Neural progenitor cell (in vitro differentiated cells): ENCODE measurements around the gene HRK. TPM values are rescaled to one million over a fixed set of nuclear protein-coding genes. Genes with fewer than 3 reads are reported as not detected.

Source experiments
- DNase-seq: peaks from one replicate; pipeline ENCODE4 v3.0.0-alpha.2; 2016; ENCODE audit warnings: low spot score
- H2AFZ ChIP-seq: fragments of 200-600 bp; sonication (generic); replicated peaks from 2 replicates; pipeline ENCODE4 v1.6.1; 2016; ENCODE audit warnings: antibody characterized with exemption
- H3F3A ChIP-seq: fragments of 200-600 bp; sonication (generic); 2 replicates; pipeline ENCODE4 v1.6.1; 2016; ENCODE audit warnings: antibody characterized with exemption, low read depth
- H3K27ac ChIP-seq: fragments of 200-600 bp; sonication (generic); 2 replicates; pipeline ENCODE4 v1.5.1; 2016; ENCODE audit warnings: mild to moderate bottlenecking
- H3K27me3 ChIP-seq: fragments of 200-600 bp; sonication (generic); 2 replicates; pipeline ENCODE4 v1.6.1; 2016; ENCODE audit warnings: mild to moderate bottlenecking, moderate library complexity
- H3K36me3 ChIP-seq: fragments of 200-600 bp; sonication (generic); 2 replicates; pipeline ENCODE4 v1.5.1; 2016
- H3K4me1 ChIP-seq: fragments of 200-600 bp; sonication (generic); 2 replicates; pipeline ENCODE4 v1.6.1; 2016; ENCODE audit warnings: mixed run types
- H3K4me2 ChIP-seq: fragments of 200-600 bp; sonication (generic); 2 replicates; pipeline ENCODE4 v1.6.1; 2016
- H3K4me3 ChIP-seq: fragments of 200-600 bp; sonication (generic); 2 replicates; pipeline ENCODE4 v1.5.1; 2016
- H3K79me2 ChIP-seq: fragments of 200-600 bp; sonication (generic); 2 replicates; pipeline ENCODE4 v1.6.1; 2016; ENCODE audit warnings: low read depth
- H3K9ac ChIP-seq: fragments of 200-600 bp; sonication (generic); 2 replicates; pipeline ENCODE4 v1.6.1; 2016
- H3K9me3 ChIP-seq: fragments of 200-600 bp; sonication (generic); 2 replicates; pipeline ENCODE4 v1.5.1; 2016; ENCODE audit warnings: low read depth
- H4K20me1 ChIP-seq: fragments of 200-600 bp; sonication (generic); 2 replicates; pipeline ENCODE4 v1.6.1; 2016; ENCODE audit warnings: low read depth
- H3K27ac Mint-ChIP-seq: 3 replicates; pipeline ENCODE4 v1.8.0; 2021; ENCODE audit warnings: mixed read lengths
- H3K27me3 Mint-ChIP-seq: 2 replicates; pipeline ENCODE4 v1.8.0; 2022; ENCODE audit warnings: low read depth, mild to moderate bottlenecking, inconsistent platforms, moderate library complexity, mixed read lengths; ENCODE audit not compliant: insufficient read depth
- H3K36me3 Mint-ChIP-seq: 3 replicates; pipeline ENCODE4 v1.8.0; 2021; ENCODE audit warnings: mixed read lengths
- H3K4me1 Mint-ChIP-seq: 3 replicates; pipeline ENCODE4 v1.8.0; 2021; ENCODE audit warnings: mixed read lengths
- H3K4me3 Mint-ChIP-seq: 3 replicates; pipeline ENCODE4 v1.8.0; 2021; ENCODE audit warnings: mild to moderate bottlenecking, moderate library complexity, mixed read lengths
- H3K9me3 Mint-ChIP-seq: 3 replicates; pipeline ENCODE4 v1.8.0; 2020; ENCODE audit warnings: mixed read lengths
- CTCF ChIP-seq: fragments of 200-600 bp; sonication (generic); IDR thresholded peaks from 2 replicates; pipeline ENCODE4 v1.5.1; 2017; ENCODE audit warnings: antibody characterized with exemption, mild to moderate bottlenecking
- EZH2 ChIP-seq: fragments of 200-600 bp; sonication (generic); IDR thresholded peaks from 2 replicates; pipeline ENCODE4 v1.6.1; 2017; ENCODE audit warnings: antibody characterized with exemption, mild to moderate bottlenecking, moderate library complexity
- EZH2phosphoT487 ChIP-seq: fragments of 200-600 bp; sonication (generic); IDR thresholded peaks from 2 replicates; pipeline ENCODE4 v1.6.1; 2017; ENCODE audit warnings: antibody characterized with exemption
- total RNA-seq: library from RNA; depleted of rRNA; stranded (reverse); fragments of >200 nt; gene quantifications from 2 replicates; pipeline ENCODE4 v1.2.3, GENCODE V29; 2015; ENCODE audit warnings: low replicate concordance

Gene HRK
- total RNA-seq, 1 donor from 2014 or later = not detected

- no peak for TF ChIP-seq CTCF
- no peak for TF ChIP-seq EZH2phosphoT487
- TF ChIP-seq EZH2 = no peak
- H3K9ac ChIP-seq = no peak overlapping the region
- H3K36me3 Mint-ChIP-seq = no peaks in the 10 kb centered on the region
- no peak overlapping the region for H2AFZ ChIP-seq
- no peak overlapping the region for H3K4me3 ChIP-seq
- H3K27ac Mint-ChIP-seq = no peak overlapping the region
- no peaks in the 10 kb centered on the region for H3K79me2 ChIP-seq
- no peaks in the 10 kb centered on the region for H3K4me1 ChIP-seq
- no peaks in the 10 kb centered on the region for H3K9me3 ChIP-seq
- H3K27ac ChIP-seq = no peak overlapping the region
- no peaks in the 10 kb centered on the region for H3K27me3 ChIP-seq
- no peaks in the 10 kb centered on the region for H4K20me1 ChIP-seq
- no peak for DNase-seq
- no peaks in the 10 kb centered on the region for H3K9me3 Mint-ChIP-seq
- H3K4me1 Mint-ChIP-seq = peaks cover 40% of the 10 kb centered on the region
- H3K4me3 Mint-ChIP-seq = no peak overlapping the region
- no peak overlapping the region for H3K4me2 ChIP-seq
- H3K36me3 ChIP-seq = no peaks in the 10 kb centered on the region
- no peaks in the 10 kb centered on the region for H3F3A ChIP-seq
- peaks cover 9% of the 10 kb centered on the region for H3K27me3 Mint-ChIP-seq
These were observed 21.0 kb downstream of the HRK start for GRCh38 chr12:116860263-116860662.

- Histone ChIP-seq H3K27me3 (no peaks in the 10 kb centered on the region), H3K9me3 (no peaks in the 10 kb centered on the region), H3K4me1 (no peaks in the 10 kb centered on the region), H3K79me2 (no peaks in the 10 kb centered on the region), H3F3A (no peaks in the 10 kb centered on the region), H3K27ac (no peak overlapping the region), H2AFZ (no peak overlapping the region), H3K9ac (no peak overlapping the region), H4K20me1 (no peaks in the 10 kb centered on the region), H3K36me3 (no peaks in the 10 kb centered on the region), H3K4me2 (no peak overlapping the region), H3K4me3 (no peak overlapping the region)
- Mint-ChIP-seq H3K9me3 (no peaks in the 10 kb centered on the region), H3K27ac (no peak overlapping the region), H3K36me3 (no peaks in the 10 kb centered on the region), H3K27me3 (peaks cover 9% of the 10 kb centered on the region), H3K4me1 (peaks cover 40% of the 10 kb centered on the region), H3K4me3 (no peak overlapping the region)
- TF ChIP-seq EZH2phosphoT487 = no peak
- TF ChIP-seq CTCF = no peak
- no peak for TF ChIP-seq EZH2
- DNase-seq = no peak
These were observed 22.2 kb downstream of the HRK start for GRCh38 chr12:116859079-116859478.

GRCh38 chr12:116856729-116857128 lies 24.5 kb downstream of the HRK start:
- Histone ChIP-seq H3K36me3 (no peaks in the 10 kb centered on the region), H3K27me3 (no peaks in the 10 kb centered on the region), H3K4me2 (no peak overlapping the region), H4K20me1 (no peaks in the 10 kb centered on the region), H3F3A (no peaks in the 10 kb centered on the region), H3K79me2 (no peaks in the 10 kb centered on the region), H3K27ac (no peak overlapping the region), H3K4me3 (no peak overlapping the region), H3K4me1 (no peaks in the 10 kb centered on the region), H3K9me3 (no peaks in the 10 kb centered on the region), H3K9ac (no peak overlapping the region), H2AFZ (no peak overlapping the region)
- Mint-ChIP-seq H3K27me3 (peaks cover 5% of the 10 kb centered on the region), H3K9me3 (no peaks in the 10 kb centered on the region), H3K27ac (no peak overlapping the region), H3K4me1 (peaks cover 43% of the 10 kb centered on the region), H3K36me3 (no peaks in the 10 kb centered on the region), H3K4me3 (no peak overlapping the region)
- no peak for DNase-seq
- TF ChIP-seq EZH2 (no peak), CTCF (no peak), EZH2phosphoT487 (no peak)
